HG03354 (cell line): Measurements from ENCODE around the gene VEGFA.

ENCODE experiments used
- ATAC-seq: cut with Tn5 transposase; IDR thresholded peaks from one replicate; pipeline ENCODE4 v1.9.1; 2021; ENCODE audit warnings: mild to moderate bottlenecking; ENCODE audit not compliant: unreplicated experiment, poor library complexity, severe bottlenecking

Gene VEGFA

DNA sequence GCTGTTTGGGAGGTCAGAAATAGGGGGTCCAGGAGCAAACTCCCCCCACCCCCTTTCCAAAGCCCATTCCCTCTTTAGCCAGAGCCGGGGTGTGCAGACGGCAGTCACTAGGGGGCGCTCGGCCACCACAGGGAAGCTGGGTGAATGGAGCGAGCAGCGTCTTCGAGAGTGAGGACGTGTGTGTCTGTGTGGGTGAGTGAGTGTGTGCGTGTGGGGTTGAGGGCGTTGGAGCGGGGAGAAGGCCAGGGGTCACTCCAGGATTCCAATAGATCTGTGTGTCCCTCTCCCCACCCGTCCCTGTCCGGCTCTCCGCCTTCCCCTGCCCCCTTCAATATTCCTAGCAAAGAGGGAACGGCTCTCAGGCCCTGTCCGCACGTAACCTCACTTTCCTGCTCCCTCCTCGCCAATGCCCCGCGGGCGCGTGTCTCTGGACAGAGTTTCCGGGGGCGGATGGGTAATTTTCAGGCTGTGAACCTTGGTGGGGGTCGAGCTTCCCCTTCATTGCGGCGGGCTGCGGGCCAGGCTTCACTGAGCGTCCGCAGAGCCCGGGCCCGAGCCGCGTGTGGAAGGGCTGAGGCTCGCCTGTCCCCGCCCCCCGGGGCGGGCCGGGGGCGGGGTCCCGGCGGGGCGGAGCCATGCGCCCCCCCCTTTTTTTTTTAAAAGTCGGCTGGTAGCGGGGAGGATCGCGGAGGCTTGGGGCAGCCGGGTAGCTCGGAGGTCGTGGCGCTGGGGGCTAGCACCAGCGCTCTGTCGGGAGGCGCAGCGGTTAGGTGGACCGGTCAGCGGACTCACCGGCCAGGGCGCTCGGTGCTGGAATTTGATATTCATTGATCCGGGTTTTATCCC is at the start of gene VEGFA:
Gene VEGFA (plus strand): TSS at position 686 of the 846 bp plus-strand sequence.
- peak; percentile 50 for ATAC-seq

DNA sequence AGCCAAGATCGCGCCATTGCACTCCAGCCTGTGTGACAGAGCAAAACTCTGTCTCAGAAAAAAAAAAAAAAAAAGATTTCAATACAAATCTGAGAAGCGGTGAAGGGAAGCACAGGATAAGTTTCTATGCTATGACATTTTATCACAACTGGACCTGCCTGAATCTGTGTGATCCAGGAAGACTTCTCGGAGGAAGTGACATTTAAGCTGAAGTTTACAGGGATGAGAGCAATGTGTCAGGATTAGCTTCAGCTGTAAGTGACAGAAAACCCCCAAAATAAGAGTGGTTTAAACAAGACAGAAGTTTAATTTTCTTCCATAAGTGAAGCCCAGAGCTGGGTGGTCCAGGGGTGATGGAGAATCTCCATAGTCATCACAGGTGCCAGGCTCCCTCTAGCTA is 49.0 kb upstream of the VEGFA start:
- no peak for ATAC-seq

DNA sequence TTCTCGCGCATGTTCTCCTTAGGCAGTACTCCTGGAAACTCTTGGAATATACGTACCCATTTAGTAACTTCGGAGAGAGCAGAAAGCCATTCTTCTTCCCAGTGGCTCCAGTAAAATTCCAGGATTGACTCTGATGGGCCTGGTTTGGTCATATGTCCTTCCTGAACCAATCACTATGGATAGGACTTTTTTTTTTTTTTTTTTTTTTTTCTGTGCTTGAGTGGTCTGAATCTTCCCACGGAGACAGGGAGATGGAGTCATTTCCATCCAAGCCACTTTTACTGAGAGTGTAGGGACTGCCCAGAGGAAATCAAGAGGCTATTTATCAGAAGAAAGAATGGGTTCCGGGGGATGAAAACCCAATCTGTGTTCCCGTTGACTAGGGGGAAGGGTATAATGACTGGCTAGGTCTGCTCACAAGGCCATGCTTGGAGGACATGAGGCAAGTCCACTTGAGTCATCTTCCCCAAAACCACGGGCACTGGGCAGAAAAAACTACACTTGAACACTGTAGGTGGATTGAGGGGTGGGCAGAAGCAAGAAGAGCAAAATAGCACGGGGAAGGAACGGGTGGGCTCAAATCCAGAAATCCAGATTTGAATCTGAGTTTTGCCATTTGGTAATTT is 47.0 kb upstream of the VEGFA start:
- ATAC-seq: no peak

DNA sequence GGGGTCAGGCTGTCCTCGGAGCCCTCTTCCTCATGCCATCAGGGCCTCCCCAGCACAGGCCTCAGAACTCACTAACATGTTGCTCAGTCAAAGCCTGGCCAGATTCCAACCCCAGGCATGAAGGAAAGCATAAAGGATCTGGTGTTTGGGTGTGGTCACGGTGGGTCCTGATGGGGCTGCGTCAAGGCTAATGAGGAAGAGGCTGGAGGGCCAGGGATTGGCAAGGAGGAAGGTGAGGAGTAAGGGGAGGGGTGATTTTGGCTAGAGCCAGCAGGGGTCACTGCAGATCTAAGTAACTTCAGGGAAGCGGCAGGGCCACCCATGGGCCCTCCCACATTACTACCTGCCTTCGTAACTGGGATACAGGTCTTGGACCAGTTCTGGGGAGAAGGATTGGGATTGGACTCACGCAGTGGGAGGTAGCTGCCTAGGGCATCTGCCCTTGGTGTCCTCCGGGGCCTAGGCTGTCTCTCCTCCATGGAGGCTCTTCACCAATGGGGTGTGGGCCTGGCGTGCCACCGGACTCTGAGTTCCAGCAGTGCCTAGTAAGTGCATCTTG is 46.2 kb upstream of the VEGFA start:
- ATAC-seq: peak; percentile 68

DNA sequence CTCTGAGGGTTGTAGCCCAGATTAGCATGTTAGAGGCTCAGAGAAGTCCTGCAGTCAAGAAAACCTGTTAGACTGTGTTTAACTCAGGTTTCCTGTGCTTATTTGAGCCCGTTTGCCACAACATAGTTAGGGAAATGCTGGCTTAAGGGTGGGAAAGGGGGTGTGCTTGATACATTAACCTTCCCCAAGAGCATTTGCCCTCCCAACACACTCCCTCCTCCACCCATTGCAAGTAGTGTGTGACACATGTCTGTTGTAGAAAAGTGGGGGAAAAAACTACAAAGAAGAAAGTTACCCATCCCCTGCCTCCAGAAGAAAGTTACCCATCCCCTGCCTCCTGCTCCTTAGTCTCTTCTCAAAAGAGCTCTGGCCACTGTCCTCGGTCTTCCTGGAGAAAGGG is 45.7 kb upstream of the VEGFA start:
- no peak for ATAC-seq

DNA sequence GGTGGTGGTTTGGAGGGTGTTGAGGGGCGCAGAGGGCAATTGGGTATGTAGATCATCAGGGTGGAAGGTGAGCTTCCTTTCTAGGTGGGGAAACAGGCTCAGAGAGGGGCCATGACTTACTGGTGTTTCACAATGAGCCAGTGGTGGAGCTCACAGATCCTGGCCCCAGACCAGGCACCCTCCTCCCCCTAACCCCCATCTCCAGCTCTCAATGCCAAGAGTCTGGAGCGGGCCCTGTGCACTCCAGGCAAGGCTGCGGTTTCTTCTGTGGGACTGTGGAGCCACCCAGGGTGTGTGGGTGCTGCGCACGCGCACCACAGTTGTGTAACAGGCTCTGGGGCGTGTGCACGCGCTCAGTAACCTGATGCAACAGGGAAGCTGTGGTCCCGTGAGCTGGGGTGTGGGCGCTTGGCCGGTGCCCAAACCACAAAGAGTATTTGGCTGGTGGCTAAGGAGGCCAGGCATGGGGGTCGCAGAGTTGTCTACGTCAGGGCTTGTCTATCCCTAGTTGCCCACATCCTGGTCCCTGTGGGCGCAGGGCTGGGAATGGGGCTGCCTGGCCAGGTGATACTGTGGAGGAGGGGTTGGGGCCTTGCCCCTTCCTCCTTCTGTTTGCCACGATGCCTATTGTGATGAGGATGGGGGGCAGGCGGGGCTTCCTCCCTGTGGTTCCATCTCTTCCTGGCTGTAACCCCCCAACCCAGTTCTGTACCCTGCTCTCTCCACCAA is 44.9 kb upstream of the VEGFA start:
- ATAC-seq: peak; percentile 68

DNA sequence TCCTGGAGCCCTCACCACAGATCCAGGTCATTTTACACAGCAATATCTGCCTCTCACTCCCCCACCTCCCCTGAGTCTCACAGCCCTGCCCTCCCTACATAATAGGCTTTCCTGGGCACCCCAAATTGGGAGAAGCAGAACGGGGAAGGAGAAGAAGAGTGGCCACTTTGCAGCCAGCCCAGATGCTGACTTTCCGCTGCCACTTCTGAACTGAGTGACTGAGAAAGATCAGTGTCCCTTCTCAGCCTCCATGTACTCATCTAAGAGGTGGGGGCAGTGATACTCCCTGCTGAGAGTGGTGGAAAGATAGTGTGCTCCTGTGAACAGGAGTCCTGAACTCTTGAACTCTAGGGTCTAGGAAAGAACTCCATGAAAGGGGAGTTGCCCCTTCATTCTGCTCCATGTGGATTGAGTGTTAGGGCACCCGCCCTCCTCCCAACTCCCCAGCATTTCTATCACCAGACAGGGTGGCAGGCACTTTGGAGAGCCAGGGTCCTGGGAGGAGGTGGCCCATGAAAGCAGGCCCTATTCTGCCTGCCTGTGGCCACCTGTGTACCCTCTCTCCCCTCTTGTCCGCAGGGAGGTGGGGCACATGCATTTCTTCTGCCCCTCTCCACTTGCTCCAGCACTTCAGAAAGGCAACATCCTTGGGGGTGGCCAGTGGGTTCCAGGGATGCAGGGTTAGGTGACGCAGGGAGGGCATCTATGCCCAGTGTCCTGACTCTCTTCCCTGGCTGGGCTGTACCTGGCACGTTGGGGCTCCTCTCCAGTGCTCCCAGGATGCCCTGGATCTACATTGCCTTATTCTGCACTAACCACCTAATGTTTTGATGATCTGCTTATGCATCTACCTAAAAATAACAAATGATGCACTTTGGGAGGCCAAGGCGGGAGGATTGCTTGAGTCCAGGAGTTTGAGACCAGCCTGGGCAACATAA is 44.1 kb upstream of the VEGFA start:
- no peak for ATAC-seq

DNA sequence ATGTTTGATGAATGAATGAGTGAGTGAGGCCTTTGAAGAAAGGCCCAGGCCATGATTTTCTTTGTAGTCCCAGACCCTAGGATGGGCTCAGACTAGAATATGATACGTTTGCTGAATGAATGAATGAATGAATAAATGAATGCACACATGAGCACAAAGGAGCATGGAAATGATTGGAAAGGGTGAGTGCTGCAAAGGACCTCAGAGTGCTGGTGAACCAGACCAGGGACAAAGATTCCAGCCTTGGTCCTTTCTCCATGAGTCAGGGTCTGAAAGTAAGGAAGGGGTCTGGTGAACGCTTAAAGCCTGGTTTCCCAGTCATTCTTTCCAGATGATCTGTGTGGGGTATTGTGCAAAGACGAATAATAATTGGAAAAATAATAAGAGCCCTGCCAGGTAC is 42.4 kb upstream of the VEGFA start:
- ATAC-seq: no peak

DNA sequence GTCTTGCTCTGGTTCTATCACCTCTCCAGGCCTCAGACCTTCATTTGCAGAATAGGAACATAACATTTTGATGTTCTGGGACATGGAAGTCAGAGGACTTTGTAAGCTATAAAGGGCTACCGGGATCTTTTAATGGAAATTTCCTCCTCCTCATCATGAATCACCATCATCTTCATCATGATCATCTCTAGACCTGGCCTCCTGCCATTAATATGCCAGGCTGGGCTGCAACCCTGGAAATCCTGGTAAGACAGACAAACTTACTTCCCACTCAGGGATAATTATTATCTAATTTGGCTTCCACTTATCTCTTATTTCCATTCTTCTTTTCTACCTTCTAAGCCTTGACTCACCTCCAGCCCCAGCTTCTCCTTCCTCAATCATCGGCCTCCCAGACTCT is 41.4 kb upstream of the VEGFA start:
- ATAC-seq: no peak

DNA sequence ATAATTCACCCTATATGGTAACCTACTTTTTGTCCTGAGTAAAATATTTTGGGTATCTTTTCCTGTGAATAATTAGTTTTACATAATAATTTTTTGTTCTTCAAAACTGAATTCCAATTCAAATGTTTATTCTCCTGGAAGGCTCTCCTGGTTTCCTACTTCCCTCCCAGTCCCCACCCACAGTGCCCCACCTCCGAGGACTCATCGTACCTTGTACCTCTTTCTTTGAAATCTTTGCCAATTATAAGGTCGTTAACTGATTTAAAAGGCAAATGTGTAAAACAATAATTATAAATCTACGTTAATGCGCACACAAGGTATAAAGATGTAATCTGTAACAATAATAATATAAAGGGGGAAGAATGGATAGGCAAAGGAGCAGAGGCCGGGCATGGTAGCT is 40.5 kb upstream of the VEGFA start:
- no peak for ATAC-seq

DNA sequence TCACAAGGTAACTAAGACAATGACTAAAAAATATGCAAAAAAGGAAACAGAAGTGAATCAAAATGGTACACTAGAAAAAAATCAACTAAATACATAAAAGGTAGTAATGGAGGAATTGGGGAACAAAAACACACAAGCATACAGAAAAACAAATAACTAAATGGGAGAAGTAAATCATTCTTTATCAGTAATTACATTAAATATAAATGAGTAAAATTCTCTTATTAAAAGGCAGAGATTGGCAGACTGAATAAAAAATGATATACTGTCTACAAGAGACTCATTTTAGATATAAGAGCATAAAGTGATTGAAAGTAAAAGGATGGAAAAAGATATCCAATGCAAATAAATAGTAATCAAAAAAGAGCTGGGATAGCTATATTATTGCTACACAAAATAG is 39.4 kb upstream of the VEGFA start:
- no peak for ATAC-seq

DNA sequence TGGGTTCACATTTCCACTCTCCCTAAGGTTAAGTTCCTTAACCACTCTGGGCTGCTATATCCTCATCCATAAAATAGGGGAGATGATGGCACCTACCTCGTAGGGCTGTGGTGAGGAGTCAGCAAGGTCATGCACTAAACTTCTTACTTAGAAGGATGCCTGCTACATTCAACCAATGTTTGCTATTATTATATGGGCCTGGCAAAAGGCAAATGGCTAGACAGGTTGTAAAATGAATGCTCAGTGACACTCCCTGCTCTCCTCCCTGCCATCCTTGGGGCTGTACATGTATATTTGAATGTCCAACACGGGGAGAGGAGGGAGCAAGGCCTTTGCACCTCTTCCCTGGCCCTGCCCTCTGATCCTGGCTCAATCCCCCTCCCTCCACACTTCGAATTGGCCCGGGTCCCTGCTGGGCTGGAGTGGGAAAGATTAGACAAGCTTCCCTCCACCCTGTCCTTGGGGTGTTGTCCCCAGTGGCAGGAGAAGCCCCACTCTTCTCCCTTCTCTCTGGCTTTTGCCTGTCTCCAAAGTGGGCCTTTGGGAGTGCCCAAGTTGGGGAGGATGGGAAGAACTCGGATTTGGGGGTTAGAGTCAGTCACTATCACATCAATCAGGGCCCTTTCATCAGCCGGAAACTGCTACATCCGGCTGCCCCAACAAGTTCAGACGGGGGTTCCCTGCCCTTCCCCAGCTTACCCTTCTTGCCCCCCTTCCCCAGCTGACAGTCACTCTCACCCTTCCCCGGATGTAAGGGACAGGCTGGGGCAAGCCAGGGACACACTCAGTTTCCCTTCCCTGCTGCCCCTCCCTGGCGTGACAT is 36.3 kb upstream of the VEGFA start:
- ATAC-seq: peak; percentile 70

DNA sequence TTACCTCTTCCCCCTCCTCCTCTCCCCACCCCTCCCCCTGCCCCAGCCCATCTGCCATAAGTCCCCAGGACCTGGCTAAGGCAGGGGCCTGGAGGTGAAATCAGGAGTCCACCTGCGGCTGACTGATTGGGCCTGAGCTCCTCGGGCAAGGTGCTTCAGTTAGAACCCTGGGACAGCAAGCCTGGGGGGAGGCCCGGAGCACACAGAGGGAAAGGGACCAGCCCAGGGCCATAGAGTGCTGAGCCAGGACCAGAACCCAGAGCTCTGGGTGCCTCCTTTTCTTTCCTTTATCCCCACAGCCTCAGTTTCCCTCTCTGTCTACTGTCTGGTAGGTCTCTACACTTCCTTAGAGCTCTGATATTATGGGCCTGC is 35.7 kb upstream of the VEGFA start:
- ATAC-seq: no peak

DNA sequence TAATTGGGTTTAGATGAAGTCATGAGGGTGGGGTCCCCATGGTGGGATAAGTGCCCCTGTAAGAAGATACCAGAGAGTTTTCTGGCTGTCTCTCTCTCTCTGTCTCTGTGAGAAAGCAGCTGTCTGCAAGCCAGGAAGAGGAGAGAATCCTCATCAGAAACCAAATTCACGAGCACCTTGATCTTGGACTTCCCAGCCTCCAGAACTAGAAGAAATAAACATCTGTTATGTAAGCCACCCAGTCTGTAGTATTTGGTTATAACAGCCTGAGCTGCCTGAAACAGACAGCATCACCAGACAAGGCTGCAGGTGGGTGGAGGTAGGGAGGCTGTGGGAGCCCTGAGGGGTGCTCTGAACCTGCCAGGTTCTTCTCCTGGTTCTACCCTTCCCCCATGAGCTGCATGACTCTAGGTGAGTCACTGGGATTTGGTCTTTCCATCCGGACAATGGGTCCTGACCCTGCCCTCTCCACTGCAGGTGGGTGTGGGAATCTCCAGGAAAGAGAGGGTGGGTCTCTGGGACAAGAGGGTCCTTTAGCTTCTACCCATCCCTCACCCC is 34.3 kb upstream of the VEGFA start:
- ATAC-seq: no peak

DNA sequence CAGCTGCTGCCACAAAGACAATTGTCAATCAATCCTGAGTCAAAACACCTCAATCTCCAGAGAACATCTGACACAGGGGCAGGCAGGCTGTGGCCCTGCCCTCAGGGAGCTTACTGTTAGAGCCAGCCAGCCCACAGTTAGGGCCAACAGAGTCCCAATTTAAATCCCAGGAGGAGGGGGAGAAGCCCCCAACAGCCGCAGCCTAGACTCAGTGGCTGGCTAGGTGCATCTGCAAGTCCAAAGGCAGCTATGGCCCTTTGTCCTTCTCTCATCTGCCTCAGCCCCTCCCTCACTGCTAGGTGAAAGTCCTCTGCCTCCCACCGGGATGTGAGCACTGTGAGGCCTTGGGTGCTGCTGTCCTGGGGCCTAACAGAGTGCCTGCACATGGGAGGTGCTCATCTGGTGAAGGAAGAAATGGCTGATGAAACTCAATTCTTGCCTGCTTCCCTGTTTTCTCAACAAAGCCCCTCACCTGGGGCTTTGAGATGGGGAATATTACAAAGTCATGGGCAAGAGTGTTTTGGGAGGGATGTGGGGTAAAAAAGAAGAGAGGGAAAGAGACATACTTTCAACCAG is 33.7 kb upstream of the VEGFA start:
- ATAC-seq: no peak

DNA sequence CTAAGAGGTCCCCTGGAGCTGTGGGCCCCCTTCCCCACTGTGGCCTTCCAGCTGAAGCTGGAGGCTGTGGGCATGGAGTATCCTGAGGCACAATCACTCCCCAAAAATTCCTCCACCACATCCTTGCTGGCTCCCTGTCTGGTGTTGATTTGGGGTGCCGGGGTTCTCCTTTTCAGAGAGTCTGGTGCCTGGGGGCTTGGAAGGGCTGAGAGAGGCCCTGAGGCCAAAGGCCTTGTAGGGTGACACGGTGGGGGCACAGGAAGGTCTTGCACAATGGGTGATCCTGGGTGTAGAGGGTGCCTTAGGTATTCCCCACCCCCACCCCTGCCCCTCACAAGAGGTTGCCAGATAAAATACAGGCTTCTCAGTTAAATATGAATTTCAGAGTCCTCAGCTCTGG is 33.2 kb upstream of the VEGFA start:
- ATAC-seq: no peak

DNA sequence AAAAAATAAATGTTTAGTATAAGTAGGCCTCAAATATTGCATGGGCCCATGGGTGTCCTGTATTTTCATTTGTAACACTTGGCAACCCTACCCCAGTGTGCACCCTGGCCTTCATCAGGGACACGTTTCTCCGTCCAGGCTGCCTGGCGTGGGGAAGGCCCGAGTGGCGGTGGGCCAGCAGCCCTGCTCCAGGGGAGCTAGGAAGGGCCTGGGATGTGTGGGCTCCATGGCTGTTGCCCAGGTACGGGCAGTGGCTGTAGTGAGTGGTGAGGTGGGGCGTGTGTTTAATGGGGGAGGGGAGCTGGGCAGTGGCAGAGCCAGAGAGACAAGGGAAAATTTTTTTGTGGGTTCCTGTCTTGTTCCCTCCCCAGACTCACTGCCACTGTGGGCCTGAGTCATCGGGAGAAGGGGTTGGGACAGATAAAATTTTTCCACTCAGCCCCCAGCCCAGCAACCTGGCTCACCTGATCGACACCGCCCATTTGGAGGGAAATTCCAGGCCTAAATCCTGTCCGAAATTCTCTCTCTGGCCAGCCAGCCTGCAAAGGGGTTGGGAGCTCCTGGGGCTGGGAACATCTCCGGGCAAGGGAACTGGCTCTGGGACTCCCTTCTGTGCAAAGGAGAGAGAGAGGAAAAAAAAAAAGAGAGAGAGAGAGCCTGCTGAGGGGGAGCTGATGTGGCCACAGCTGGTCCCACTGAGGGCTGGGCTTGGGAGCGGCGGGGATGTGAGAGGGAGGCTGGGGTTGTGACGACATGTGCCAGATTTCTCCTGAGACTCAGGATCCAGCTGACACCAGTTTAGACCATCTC is 32.5 kb upstream of the VEGFA start:
- no peak for ATAC-seq
